ENCODE results near the gene LAMTOR4. TPM values are rescaled to one million over a fixed set of nuclear protein-coding genes. Genes with fewer than 3 reads are reported as not detected.

LAMTOR4 gene
- total and polyA plus RNA-seq, 7 donors: 48.7 to 141 (median 74.6) TPM

DNA sequence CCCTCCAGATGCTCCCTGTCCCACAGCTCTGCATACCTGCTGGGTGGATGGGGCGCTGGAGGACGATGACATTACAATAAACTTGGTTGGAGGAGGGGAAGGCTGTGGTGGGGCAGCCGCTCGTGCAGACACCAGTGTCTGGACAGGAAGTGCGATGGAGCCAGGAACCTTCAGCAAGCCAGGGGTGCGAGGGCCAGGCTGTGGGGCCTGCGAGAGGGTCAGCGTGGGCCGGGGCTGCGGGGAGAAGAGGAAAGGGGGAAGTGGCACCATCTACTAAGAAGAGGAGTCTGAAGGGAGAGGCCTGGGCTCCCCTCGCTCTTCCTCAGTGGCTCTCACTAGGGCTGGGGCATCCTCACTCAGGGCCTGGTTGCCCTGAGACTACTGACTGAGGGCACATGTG is 40.8 kb upstream of the LAMTOR4 start:
- no peaks in the 10 kb centered on the region for H3K27me3 ChIP-seq (ENCODE audit: insufficient read depth in 3 of 3, low read length in 2 of 3)
- ATAC-seq (no peak), DNase-seq (no peak)
- intact Hi-C loops (cut with DNase I): no loop called here
- TF ChIP-seq, protein P1, sequence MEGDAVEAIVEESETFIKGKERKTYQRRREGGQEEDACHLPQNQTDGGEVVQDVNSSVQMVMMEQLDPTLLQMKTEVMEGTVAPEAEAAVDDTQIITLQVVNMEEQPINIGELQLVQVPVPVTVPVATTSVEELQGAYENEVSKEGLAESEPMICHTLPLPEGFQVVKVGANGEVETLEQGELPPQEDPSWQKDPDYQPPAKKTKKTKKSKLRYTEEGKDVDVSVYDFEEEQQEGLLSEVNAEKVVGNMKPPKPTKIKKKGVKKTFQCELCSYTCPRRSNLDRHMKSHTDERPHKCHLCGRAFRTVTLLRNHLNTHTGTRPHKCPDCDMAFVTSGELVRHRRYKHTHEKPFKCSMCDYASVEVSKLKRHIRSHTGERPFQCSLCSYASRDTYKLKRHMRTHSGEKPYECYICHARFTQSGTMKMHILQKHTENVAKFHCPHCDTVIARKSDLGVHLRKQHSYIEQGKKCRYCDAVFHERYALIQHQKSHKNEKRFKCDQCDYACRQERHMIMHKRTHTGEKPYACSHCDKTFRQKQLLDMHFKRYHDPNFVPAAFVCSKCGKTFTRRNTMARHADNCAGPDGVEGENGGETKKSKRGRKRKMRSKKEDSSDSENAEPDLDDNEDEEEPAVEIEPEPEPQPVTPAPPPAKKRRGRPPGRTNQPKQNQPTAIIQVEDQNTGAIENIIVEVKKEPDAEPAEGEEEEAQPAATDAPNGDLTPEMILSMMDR (IDR thresholded peaks at IDR 0.05): no peak
- WGBS, 3 donors: 81 to 90% (median 82%) methylated on average over 10 to 11 of the region's 11 CpGs
- no peaks in the 10 kb centered on the region for H3K4me1 ChIP-seq
- no peaks in the 10 kb centered on the region for H3K9me3 ChIP-seq
- no peak overlapping the region for H3K4me3 ChIP-seq
- H3K27ac ChIP-seq: no peak overlapping the region
- H3K36me3 ChIP-seq (ENCODE audit: insufficient read depth in 1 of 2, low read depth in 1 of 2): peaks cover 0 to 96% of the 10 kb centered on the region in 2 donors

DNA sequence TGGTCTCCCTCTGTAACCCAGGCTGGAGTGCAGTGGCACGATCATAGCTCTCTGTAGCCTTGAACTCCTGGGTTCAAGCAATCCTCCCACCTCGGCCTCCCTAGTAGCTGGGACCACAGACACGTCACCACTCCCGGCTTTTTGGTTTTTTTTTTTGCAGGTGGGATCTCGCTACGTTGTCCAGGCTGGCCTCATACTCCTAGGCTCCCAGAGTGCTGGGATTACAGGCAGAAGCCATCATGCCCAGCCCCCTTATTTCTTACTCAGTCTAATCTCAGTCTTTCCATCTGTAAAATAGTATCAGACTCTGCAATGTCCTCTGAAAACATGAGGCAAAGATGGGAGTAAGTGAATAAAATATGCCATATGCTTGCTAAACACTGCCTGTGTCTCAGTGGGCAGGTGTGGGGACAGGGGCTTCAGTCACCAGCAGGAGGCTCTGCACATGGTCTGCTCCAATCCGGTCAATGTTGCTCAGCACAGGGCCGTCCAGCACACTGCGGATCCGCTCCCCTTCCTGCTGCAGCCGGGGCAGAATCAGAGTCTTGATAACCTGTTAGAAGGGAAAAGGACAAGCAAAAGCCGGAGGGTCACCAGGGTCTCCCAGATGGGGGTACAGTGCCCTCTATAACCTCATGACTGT is 39.1 kb upstream of the LAMTOR4 start:
- TF ChIP-seq, protein P1 (IDR thresholded peaks at IDR 0.05): no peak
- no peak overlapping the region for H3K4me3 ChIP-seq
- no peaks in the 10 kb centered on the region for H3K4me1 ChIP-seq
- intact Hi-C loops (cut with DNase I): no loop called here
- no peaks in the 10 kb centered on the region for H3K9me3 ChIP-seq
- peaks cover 0 to 94% of the 10 kb centered on the region in 2 donors for H3K36me3 ChIP-seq (ENCODE audit: insufficient read depth in 1 of 2, low read depth in 1 of 2)
- DNase-seq: no peak
- no peaks in the 10 kb centered on the region for H3K27me3 ChIP-seq (ENCODE audit: insufficient read depth in 3 of 3, low read length in 2 of 3)
- 83 to 87% (median 85%) methylated on average over 12 of the region's 12 CpGs for WGBS, 3 donors
- no peak overlapping the region for H3K27ac ChIP-seq
- ATAC-seq: no peak

DNA sequence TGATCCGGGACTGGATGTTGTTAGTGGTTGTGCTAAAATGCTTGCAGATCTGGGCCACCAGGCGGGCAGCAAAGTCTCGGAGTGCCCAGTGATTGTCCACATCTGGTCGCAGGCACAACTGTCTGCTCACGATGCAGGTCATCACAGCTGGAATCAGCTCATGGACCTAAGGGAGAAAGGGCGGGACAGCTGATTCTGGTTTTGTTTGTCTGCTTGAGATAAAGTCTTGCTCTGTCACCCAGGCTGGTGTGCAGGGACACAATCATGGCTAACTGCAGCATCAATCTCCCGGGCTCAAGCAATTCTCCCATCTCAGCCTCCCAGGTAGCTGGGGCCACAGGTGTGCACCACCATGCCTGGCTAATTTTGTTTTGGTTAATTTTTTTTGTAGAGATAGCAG is 37.6 kb upstream of the LAMTOR4 start:
- Histone ChIP-seq H3K36me3 (ENCODE audit: insufficient read depth in 1 of 2, low read depth in 1 of 2) (peaks cover 0 to 78% of the 10 kb centered on the region in 2 donors), H3K27me3 (ENCODE audit: insufficient read depth in 3 of 3, low read length in 2 of 3) (no peaks in the 10 kb centered on the region), H3K9me3 (no peaks in the 10 kb centered on the region), H3K4me3 (no peak overlapping the region), H3K27ac (no peak overlapping the region), H3K4me1 (no peaks in the 10 kb centered on the region)
- TF ChIP-seq, protein P1 (IDR thresholded peaks at IDR 0.05): no peak
- DNase-seq (no peak), ATAC-seq (no peak)
- intact Hi-C loops (cut with DNase I): no loop called here
- 86 to 91% (median 91%) methylated on average over 7 of the region's 7 CpGs for WGBS, 3 donors

DNA sequence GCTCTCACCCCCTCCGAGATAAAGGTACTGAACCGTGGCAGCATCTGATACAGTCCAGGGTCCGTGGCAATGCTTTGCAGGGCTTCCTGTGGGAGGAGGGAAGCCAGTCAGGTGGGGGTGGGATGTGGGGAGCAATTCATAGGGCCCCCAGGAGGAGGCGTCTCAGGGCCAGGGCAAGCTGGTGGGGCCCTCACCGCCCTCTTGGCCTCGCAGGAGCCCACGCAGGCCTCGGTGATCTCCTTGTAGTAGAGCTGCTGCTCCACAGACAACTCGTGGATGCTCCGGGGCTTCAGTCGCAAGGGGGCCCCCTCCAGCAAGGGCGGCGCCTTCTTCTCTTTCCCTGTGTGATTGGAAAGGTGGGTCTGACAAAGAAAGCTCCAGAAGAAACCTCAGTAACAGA is 36.8 kb upstream of the LAMTOR4 start:
- intact Hi-C loops (cut with DNase I): no loop called here
- peaks cover 0 to 74% of the 10 kb centered on the region in 2 donors for H3K36me3 ChIP-seq (ENCODE audit: insufficient read depth in 1 of 2, low read depth in 1 of 2)
- ATAC-seq (no peak), DNase-seq (no peak)
- H3K4me1 ChIP-seq: no peaks in the 10 kb centered on the region
- no peak overlapping the region for H3K4me3 ChIP-seq
- no peak overlapping the region for H3K27ac ChIP-seq
- WGBS, 3 donors: 89 to 93% (median 89%) methylated on average over 13 of the region's 13 CpGs
- no peaks in the 10 kb centered on the region for H3K27me3 ChIP-seq (ENCODE audit: insufficient read depth in 3 of 3, low read length in 2 of 3)
- H3K9me3 ChIP-seq: no peaks in the 10 kb centered on the region
- TF ChIP-seq, protein P1 (IDR thresholded peaks at IDR 0.05): no peak

DNA sequence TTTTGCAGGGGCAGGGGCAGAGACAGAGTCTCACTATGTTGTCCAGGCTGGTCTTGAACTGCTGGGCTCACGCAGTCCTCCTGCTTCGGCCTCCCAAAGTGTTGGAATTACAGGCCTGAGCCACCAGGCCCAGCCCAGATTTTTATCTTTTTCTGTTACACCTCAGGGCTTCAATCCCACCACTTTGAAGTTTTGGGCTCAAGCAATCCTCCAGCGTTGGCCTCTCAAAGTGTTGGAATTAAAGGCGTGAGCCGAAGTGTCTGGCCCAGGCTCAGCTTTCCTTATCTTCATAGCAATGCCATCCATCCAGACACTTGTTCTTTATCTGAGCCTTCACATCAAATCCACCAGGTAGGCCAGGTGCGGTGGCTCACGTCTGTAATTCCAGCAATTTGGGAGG is 33.7 kb upstream of the LAMTOR4 start:
- intact Hi-C loops (cut with DNase I): no loop called here
- no peaks in the 10 kb centered on the region for H3K27me3 ChIP-seq (ENCODE audit: insufficient read depth in 3 of 3, low read length in 2 of 3)

More for the DNA sequence above, 33.7 kb upstream of the LAMTOR4 start:
- DNase-seq: no peak
- Histone ChIP-seq H3K9me3 (no peaks in the 10 kb centered on the region), H3K4me3 (no peak overlapping the region), H3K36me3 (ENCODE audit: insufficient read depth in 1 of 2, low read depth in 1 of 2) (peaks cover 0 to 43% of the 10 kb centered on the region in 2 donors), H3K27ac (no peak overlapping the region), H3K4me1 (peaks cover 7% of the 10 kb centered on the region)
- ATAC-seq: no peak
- TF ChIP-seq, protein P1 (IDR thresholded peaks at IDR 0.05): no peak
- 92 to 96% (median 96%) methylated on average over 7 of the region's 7 CpGs for WGBS, 3 donors
